ENCODE measurements around the gene GK.

- TF ChIP-seq CTCF (IDR thresholded peaks at IDR 0.05; ENCODE audit: insufficient read depth, low read length) (no peak), SPI1 (IDR thresholded peaks at IDR 0.05; ENCODE audit: borderline replicate concordance, low read depth) (no peak), GABPA (IDR thresholded peaks at IDR 0.05; ENCODE audit: low read depth) (no peak)
- TF ChIP-seq, protein P1, sequence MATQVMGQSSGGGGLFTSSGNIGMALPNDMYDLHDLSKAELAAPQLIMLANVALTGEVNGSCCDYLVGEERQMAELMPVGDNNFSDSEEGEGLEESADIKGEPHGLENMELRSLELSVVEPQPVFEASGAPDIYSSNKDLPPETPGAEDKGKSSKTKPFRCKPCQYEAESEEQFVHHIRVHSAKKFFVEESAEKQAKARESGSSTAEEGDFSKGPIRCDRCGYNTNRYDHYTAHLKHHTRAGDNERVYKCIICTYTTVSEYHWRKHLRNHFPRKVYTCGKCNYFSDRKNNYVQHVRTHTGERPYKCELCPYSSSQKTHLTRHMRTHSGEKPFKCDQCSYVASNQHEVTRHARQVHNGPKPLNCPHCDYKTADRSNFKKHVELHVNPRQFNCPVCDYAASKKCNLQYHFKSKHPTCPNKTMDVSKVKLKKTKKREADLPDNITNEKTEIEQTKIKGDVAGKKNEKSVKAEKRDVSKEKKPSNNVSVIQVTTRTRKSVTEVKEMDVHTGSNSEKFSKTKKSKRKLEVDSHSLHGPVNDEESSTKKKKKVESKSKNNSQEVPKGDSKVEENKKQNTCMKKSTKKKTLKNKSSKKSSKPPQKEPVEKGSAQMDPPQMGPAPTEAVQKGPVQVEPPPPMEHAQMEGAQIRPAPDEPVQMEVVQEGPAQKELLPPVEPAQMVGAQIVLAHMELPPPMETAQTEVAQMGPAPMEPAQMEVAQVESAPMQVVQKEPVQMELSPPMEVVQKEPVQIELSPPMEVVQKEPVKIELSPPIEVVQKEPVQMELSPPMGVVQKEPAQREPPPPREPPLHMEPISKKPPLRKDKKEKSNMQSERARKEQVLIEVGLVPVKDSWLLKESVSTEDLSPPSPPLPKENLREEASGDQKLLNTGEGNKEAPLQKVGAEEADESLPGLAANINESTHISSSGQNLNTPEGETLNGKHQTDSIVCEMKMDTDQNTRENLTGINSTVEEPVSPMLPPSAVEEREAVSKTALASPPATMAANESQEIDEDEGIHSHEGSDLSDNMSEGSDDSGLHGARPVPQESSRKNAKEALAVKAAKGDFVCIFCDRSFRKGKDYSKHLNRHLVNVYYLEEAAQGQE (IDR thresholded peaks at IDR 0.05; ENCODE audit: insufficient replicate concordance, low read depth) = no peak
These were observed 40.9 kb downstream of the GK start for GRCh38 chrX:30693999-30694650.
